Measurements from ENCODE around the gene CASP7.
"Not testable (repeated sequence)": the region's sequence is repeated elsewhere in the genome, so short reads cannot be mapped to it uniquely, and the experiment has no call there.

The CASP7 gene

DNA sequence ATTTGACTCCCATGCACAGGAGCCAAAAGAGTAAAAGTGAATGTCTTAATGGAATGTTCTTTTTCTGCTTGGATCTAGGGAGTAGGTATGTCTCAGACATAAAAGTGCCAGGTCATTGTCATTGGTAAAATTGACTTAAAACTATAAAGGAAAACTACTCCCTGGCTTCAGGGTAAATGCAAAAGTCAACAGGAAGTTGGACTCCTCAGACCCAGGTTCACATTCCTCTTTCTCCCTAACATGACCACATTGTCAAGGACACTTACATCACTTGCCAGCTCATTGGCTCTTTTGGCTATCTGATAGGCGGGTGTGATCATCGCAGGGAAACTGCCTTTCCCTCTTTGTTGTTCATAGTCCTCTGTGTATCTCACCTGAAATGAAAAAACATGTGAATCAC lies 29.5 kb upstream of the CASP7 start:
- no peak for DNase-seq
- Histone ChIP-seq H3K36me3 (no peaks in the 10 kb centered on the region), H3K4me3 (no peak overlapping the region), H3K9me3 (no peaks in the 10 kb centered on the region), H3K27ac (no peak overlapping the region), H3K27me3 (no peaks in the 10 kb centered on the region), H3K4me1 (peaks cover 0 to 35% (median 2%) of the 10 kb centered on the region in 4 donors)
- TF ChIP-seq, protein P1, sequence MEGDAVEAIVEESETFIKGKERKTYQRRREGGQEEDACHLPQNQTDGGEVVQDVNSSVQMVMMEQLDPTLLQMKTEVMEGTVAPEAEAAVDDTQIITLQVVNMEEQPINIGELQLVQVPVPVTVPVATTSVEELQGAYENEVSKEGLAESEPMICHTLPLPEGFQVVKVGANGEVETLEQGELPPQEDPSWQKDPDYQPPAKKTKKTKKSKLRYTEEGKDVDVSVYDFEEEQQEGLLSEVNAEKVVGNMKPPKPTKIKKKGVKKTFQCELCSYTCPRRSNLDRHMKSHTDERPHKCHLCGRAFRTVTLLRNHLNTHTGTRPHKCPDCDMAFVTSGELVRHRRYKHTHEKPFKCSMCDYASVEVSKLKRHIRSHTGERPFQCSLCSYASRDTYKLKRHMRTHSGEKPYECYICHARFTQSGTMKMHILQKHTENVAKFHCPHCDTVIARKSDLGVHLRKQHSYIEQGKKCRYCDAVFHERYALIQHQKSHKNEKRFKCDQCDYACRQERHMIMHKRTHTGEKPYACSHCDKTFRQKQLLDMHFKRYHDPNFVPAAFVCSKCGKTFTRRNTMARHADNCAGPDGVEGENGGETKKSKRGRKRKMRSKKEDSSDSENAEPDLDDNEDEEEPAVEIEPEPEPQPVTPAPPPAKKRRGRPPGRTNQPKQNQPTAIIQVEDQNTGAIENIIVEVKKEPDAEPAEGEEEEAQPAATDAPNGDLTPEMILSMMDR (IDR thresholded peaks at IDR 0.05), result no peak
- intact Hi-C loops (cut with DNase I; ENCODE audit: low total_unique reads), result no loop called here

DNA sequence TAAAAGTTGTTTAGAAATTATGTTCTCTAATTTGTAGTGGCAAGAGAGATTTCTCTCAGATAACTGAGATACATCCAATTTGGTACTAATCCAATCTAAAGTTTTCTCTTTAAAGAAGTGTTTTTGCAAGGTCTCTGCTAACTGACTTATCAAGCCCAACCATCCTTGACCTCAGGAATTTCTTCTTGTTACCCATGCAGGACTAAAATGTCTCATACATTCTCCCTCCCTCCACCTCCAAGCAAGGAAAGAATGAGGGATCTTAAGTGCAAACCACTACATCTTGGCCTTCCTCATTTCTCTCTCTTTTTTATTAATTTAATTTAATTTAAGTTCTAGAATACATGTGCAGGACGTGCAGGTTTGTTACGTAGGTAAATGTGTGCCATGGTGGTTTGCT lies 28.7 kb upstream of the CASP7 start:
- Histone ChIP-seq H3K36me3 (no peaks in the 10 kb centered on the region), H3K27ac (no peak overlapping the region), H3K9me3 (no peaks in the 10 kb centered on the region), H3K27me3 (no peaks in the 10 kb centered on the region), H3K4me1 (peaks cover 0 to 27% (median 2%) of the 10 kb centered on the region in 4 donors), H3K4me3 (no peak overlapping the region)
- TF ChIP-seq, protein P1 (IDR thresholded peaks at IDR 0.05), result no peak
- DNase-seq, result no peak
- intact Hi-C loops (cut with DNase I; ENCODE audit: low total_unique reads), result no loop called here

DNA sequence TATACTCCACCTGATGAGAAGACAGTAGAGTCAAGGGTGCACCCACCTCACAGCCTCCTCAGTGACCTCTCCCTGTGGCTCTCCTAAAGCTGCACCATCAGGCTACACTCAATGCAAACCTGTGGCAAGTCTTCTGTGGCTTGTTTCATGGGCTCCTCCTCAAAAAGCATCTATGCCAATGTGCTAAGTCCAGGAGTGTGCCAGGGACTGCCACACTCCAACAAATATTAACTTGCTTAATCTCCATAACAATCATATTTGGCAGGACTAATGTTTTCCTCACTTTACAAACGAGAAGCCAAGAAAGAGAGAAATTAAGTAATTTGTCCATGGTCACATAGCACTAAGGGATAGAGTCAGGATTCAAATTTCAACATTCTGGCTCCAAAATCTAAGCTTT lies 27.8 kb upstream of the CASP7 start:
- no peaks in the 10 kb centered on the region for H3K9me3 ChIP-seq
- H3K4me1 ChIP-seq, result peaks cover 0 to 18% (median 2%) of the 10 kb centered on the region in 4 donors
- no peak for DNase-seq
- intact Hi-C loops (cut with DNase I; ENCODE audit: low total_unique reads), result no loop called here
- no peak overlapping the region for H3K27ac ChIP-seq
- H3K4me3 ChIP-seq, result no peak overlapping the region
- no peaks in the 10 kb centered on the region for H3K27me3 ChIP-seq
- no peaks in the 10 kb centered on the region for H3K36me3 ChIP-seq
- TF ChIP-seq, protein P1 (IDR thresholded peaks at IDR 0.05), result no peak

DNA sequence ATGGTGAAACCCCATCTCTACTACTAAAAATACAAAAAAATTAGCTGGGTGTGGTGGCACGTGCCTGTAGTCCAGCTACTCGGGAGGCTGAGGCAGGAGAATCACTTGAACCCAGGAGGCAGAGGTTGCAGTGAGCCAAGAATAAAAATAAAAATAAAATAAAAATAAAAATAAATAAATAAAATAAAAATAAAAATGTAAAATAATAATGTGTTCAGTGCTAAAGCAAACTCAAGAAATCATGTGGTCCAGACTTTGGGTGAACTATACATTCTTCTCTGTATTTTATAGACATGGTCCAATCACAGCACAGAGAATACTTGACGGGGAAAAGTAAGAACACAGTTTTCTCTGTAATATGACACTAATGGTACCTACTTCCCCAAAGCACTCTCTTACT lies 27.3 kb upstream of the CASP7 start:
- H3K27me3 ChIP-seq; H3K27ac ChIP-seq; intact Hi-C loops (cut with DNase I; ENCODE audit: low total_unique reads); H3K4me3 ChIP-seq; H3K9me3 ChIP-seq; DNase-seq; H3K36me3 ChIP-seq: not testable (repeated sequence)
- peaks cover 0 to 12% (median 2%) of the 10 kb centered on the region in 4 donors for H3K4me1 ChIP-seq

DNA sequence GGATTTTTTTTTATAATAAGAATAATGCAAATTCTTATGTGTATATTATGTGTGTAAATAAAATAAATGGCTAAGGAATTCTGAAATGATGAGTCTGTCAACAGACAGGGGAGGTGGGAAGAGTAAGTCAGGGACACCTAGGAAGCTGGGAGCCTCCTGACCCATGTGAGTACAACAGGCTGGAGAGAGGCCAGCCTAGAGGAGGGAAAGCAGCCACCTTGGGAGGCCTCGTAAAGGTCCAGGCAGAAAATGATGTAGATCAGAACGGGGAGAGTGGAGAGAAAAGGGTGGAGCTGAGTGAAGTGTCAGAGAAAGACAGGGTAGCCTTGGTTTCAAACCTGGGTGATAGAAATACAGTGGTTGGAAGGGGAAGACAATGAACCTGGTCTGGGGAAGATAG lies 22.8 kb upstream of the CASP7 start:
- H3K4me1 ChIP-seq, result no peaks in the 10 kb centered on the region
- no peak overlapping the region for H3K27ac ChIP-seq

DNA sequence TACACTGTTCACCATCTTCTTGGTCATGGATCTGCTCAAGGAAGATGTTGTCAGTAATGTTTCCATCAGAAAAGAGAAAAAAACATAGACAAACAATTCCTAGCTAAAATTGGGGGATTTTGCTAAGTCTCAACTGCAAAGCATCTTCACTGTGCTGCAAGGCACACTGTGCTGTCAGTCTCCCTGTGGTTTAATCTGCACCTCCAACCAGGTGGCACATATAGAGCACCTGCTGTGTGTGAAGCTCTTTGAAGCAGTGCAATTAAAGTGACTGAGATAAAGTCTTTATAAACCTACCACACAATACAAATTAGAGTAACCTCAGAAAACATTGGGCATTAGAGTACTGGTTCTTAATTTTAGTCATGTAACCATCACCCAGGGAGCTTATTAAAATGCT lies 22.2 kb upstream of the CASP7 start:
- intact Hi-C loops (cut with DNase I; ENCODE audit: low total_unique reads), result no loop called here
- Histone ChIP-seq H3K4me3 (no peak overlapping the region), H3K27me3 (no peaks in the 10 kb centered on the region), H3K27ac (no peak overlapping the region), H3K4me1 (no peaks in the 10 kb centered on the region), H3K9me3 (no peaks in the 10 kb centered on the region), H3K36me3 (no peaks in the 10 kb centered on the region)
- TF ChIP-seq, protein P1 (IDR thresholded peaks at IDR 0.05), result no peak
- DNase-seq, result no peak

More for the DNA sequence above, 22.8 kb upstream of the CASP7 start:
- TF ChIP-seq, protein P1 (IDR thresholded peaks at IDR 0.05), result no peak
- Histone ChIP-seq H3K9me3 (no peaks in the 10 kb centered on the region), H3K27me3 (no peaks in the 10 kb centered on the region), H3K36me3 (no peaks in the 10 kb centered on the region), H3K4me3 (no peak overlapping the region)
- DNase-seq, result no peak
- intact Hi-C loops (cut with DNase I; ENCODE audit: low total_unique reads), result no loop called here
